Ramos (cell line): ENCODE measurements around the gene LXN.
"Not testable (repeated sequence)": the region's sequence is repeated elsewhere in the genome, so short reads cannot be mapped to it uniquely, and the experiment has no call there.

ENCODE experiments used
- in situ Hi-C: fragments of 300-500 bp; cut with MboI; formaldehyde crosslinking; loops from one replicate; pipeline ENCODE4 v1.14.3; 2022; ENCODE audit warnings: low sequenced_read_pairs; ENCODE audit not compliant: unreplicated experiment

LXN gene

GRCh38 chr3:158672215-158673176, at the start of gene LXN:
Gene LXN (minus strand): TSS chr3:158672648. CDS start chr3:158672478, 170 bp downstream.
- in situ Hi-C loops = no loop called here

- in situ Hi-C loops = no loop called here
Measured at GRCh38 chr3:158722108-158722507, 49.7 kb upstream of the LXN start.

- in situ Hi-C loops = no loop called here
Measured at GRCh38 chr3:158718490-158719170, 46.2 kb upstream of the LXN start.

DNA sequence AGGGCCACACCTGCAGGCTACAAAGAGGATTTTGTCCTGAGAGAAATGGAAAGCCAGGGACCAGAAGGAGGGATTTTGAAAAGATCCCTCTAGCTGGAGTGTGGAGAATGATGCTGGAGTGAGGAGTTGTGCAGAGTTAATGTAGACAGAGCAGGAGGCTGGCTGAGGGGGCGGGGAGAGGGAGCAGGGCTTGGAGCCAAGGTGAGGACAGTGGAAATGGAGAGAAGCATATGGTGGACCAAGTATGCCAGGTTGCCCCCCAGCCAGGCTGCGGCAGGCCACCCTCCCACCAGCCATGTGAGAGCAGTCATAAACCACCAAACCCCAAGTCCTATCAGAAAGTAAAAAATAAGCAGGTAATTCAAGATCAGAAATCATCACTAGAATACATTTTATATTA, 45.1 kb upstream of the LXN start:
- in situ Hi-C loops = no loop called here

DNA sequence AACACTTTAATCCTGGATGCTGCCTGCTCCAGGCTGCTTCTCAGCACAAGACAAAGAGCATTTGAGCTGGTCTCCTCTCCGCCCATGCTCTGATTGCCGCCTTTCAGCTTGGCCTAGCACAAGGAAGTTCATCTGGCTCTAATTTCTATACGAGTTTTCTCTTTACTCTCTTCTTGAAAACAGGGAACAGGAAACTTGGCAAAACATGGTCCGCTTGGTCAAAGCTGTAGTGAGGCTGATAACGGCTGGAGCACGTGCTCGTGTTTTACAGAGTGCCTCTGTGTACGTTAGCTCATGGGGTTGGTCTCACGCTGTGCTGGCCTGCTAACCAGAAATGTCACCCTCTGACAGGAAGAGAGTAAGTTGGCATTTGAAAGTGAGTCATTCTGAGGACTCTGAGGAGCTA, 40.6 kb upstream of the LXN start:
- in situ Hi-C loops = no loop called here

- in situ Hi-C loops = no loop called here
Measured at GRCh38 chr3:158712443-158712842, 40.0 kb upstream of the LXN start.

DNA sequence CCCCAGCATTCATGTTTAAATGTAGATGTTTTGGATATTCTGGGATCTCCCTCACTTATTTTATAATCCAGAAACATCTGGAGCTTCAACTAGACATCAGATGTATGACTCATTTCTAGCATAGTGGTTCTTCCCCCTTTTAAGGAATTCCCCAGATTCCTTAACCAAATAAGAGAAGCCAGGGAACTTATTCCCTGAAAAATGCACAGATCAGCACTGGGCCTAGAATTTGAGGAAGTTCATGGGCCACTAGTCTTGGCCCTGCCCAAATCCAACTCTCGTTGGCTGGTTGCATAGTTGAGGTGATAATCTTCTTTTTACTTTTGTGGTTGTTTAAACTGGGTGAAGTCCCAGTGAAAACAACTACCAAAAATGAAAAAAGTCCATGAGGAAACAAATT, 39.4 kb upstream of the LXN start:
- in situ Hi-C loops = no loop called here

- in situ Hi-C loops = no loop called here
Measured at GRCh38 chr3:158710601-158711000, 38.2 kb upstream of the LXN start.

GRCh38 chr3:158709666-158710083, 37.2 kb upstream of the LXN start:
- in situ Hi-C loops = no loop called here

- in situ Hi-C loops = no loop called here
Measured at GRCh38 chr3:158703566-158703965, 31.1 kb upstream of the LXN start.

- in situ Hi-C loops = no loop called here
Measured at GRCh38 chr3:158702815-158703481, 30.5 kb upstream of the LXN start.

GRCh38 chr3:158701420-158702065, 29.1 kb upstream of the LXN start:
- in situ Hi-C loops = no loop called here

- in situ Hi-C loops = no loop called here
Measured at GRCh38 chr3:158700559-158700958, 28.1 kb upstream of the LXN start.

- in situ Hi-C loops = no loop called here
Measured at GRCh38 chr3:158696618-158697017, 24.2 kb upstream of the LXN start.

- in situ Hi-C loops = not testable (repeated sequence)
Measured at GRCh38 chr3:158693866-158694456, 21.5 kb upstream of the LXN start.

- in situ Hi-C loops = no loop called here
Measured at GRCh38 chr3:158685159-158685558, 12.7 kb upstream of the LXN start.

DNA sequence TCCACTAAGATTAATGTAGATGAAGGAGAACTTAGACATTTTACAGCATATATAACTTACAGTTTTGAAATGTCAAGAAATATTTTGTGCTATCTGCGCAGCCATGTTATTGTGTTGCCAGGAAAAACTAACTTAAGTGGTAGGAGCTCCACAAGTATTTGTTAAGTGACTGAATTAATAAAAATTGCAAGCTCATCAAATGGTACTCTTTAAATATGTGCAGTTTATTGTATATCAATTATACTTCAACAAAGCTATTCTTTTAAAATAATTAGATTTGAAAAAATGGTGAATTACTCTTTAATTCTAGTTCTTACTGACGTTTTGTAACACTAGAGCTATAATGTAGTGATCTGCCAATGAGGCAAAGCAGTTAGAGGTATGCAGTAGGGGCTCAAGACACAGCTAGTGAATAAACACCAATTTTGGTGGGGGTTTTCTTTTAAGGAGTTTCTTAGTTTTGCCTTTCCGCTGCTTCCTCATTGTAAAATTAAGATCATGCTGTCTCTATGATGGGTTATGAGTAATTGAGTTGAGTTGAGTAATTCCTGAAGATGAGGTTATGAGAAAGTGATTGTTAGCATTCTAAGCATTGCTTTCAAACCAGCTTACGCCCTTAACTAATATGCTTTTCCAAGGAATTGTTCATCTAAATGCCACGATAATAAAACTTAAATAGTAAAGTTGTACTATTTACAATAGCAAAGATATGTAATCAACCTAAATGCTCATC, 10.9 kb upstream of the LXN start:
- in situ Hi-C loops = no loop called here

DNA sequence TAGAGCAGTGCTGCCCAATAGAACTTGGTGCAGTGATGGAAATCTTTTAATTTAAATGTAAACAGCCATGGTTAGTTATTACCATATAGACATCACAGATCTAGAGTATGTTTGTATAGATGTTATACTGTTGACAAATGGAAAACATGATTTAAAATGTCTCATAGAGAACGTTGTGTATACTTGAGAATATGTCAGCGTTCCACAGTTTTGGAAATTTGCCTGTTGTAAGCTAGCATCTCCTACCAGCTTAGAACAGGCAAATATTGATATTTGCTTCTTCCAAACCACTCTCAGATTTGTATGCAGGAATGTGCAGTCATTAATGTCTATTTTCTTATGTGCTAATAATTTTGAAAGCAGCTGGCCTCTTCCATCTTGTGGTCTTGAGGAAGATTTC, 8.4 kb upstream of the LXN start:
- in situ Hi-C loops = no loop called here

DNA sequence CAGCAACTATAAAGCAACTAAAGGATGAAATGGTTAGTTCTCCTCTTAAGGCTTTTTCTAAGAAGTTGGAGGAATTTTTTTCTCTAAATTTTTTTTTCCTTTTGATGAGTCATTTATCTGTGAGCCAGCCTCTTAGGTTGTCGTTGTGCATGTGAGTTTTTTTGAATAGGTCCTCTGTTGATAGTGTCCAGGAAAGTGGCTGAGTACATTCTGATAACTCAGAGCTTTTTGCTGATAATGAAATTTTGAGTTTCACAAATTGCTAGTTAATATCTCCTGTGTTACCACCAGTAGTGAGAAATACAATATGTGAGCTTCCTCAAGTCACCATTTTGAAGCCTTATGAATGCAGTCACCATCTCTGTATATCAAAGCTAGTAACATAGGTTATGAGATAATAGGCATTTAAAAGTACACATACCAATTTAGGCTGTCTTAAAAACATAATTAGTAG, 7.1 kb upstream of the LXN start:
- in situ Hi-C loops = no loop called here
